Bronchial epithelial cell (primary cell): ENCODE results near the gene KCNA5. TPM values are rescaled to one million over a fixed set of nuclear protein-coding genes. Genes with fewer than 3 reads are reported as not detected.

ENCODE experiments used
- DNase-seq: peaks from one replicate; pipeline ENCODE4 v3.0.0-alpha.2; 2010; ENCODE audit warnings: low read depth
- FAIRE-seq: peaks from 2 replicates; lab custom pipeline; 2011; peaks lifted over from hg19 to GRCh38; lab: Jason Lieb, UNC
- H3K27me3 ChIP-seq: 2 replicates; pipeline ENCODE4 v1.5.1; 2011; ENCODE audit warnings: low read length; ENCODE audit not compliant: control insufficient read depth, insufficient read depth
- H3K36me3 ChIP-seq: 2 replicates; pipeline ENCODE4 v1.5.1; 2011; ENCODE audit warnings: low read length; ENCODE audit not compliant: control insufficient read depth, insufficient read depth
- H3K4me3 ChIP-seq: 2 replicates; pipeline ENCODE4 v1.5.1; 2011; ENCODE audit warnings: mild to moderate bottlenecking, low read depth, low read length, control low read depth
- CTCF ChIP-seq: IDR thresholded peaks from 2 replicates; pipeline ENCODE4 v1.5.1; 2011; ENCODE audit warnings: mild to moderate bottlenecking, moderate library complexity, low read length, control low read depth, inconsistent platforms; ENCODE audit not compliant: insufficient read depth, severe bottlenecking
- total RNA-seq: library from RNA; depleted of rRNA; stranded (reverse); fragments of >200 nt; gene quantifications from 2 replicates; pipeline ENCODE4 v1.2.1, GENCODE V29; 2014

KCNA5 gene
- total RNA-seq, 1 donor from 2014 or later, result not detected

- no peaks in the 10 kb centered on the region for H3K36me3 ChIP-seq
- DNase-seq (peak; percentile 9), FAIRE-seq (no peak)
- TF ChIP-seq CTCF, result no peak
- H3K27me3 ChIP-seq, result no peaks in the 10 kb centered on the region
- no peak overlapping the region for H3K4me3 ChIP-seq
Observed at GRCh38 chr12:5014269-5014668, 29.4 kb upstream of the KCNA5 start.

GRCh38 chr12:5015711-5016492 lies 27.8 kb upstream of the KCNA5 start:
- H3K27me3 ChIP-seq, result no peaks in the 10 kb centered on the region
- H3K4me3 ChIP-seq, result no peak overlapping the region
- TF ChIP-seq CTCF, result no peak
- DNase-seq (no peak), FAIRE-seq (no peak)
- no peaks in the 10 kb centered on the region for H3K36me3 ChIP-seq

- TF ChIP-seq CTCF, result no peak
- Histone ChIP-seq H3K4me3 (no peak overlapping the region), H3K27me3 (no peaks in the 10 kb centered on the region), H3K36me3 (no peaks in the 10 kb centered on the region)
- FAIRE-seq, result no peak
- no peak for DNase-seq
Observed at GRCh38 chr12:5016526-5016925, 27.2 kb upstream of the KCNA5 start.

- DNase-seq (no peak), FAIRE-seq (no peak)
- H3K4me3 ChIP-seq, result no peak overlapping the region
- H3K27me3 ChIP-seq, result no peaks in the 10 kb centered on the region
- no peak for TF ChIP-seq CTCF
- H3K36me3 ChIP-seq, result no peaks in the 10 kb centered on the region
Observed at GRCh38 chr12:5017638-5018348, 25.9 kb upstream of the KCNA5 start.

- Histone ChIP-seq H3K27me3 (no peaks in the 10 kb centered on the region), H3K4me3 (no peak overlapping the region), H3K36me3 (no peaks in the 10 kb centered on the region)
- FAIRE-seq, result peak; percentile 47
- no peak for TF ChIP-seq CTCF
- DNase-seq, result peak; percentile 36
Observed at GRCh38 chr12:5018677-5019076, 25.0 kb upstream of the KCNA5 start.
